ENCODE data around the gene MYH7B. TPM values are rescaled to one million over a fixed set of nuclear protein-coding genes. Genes with fewer than 3 reads are reported as not detected.

MYH7B gene
- total and polyA plus RNA-seq, 8 donors = 0.15 to 1.5 (median 0.59) TPM; not detected in 2

DNA sequence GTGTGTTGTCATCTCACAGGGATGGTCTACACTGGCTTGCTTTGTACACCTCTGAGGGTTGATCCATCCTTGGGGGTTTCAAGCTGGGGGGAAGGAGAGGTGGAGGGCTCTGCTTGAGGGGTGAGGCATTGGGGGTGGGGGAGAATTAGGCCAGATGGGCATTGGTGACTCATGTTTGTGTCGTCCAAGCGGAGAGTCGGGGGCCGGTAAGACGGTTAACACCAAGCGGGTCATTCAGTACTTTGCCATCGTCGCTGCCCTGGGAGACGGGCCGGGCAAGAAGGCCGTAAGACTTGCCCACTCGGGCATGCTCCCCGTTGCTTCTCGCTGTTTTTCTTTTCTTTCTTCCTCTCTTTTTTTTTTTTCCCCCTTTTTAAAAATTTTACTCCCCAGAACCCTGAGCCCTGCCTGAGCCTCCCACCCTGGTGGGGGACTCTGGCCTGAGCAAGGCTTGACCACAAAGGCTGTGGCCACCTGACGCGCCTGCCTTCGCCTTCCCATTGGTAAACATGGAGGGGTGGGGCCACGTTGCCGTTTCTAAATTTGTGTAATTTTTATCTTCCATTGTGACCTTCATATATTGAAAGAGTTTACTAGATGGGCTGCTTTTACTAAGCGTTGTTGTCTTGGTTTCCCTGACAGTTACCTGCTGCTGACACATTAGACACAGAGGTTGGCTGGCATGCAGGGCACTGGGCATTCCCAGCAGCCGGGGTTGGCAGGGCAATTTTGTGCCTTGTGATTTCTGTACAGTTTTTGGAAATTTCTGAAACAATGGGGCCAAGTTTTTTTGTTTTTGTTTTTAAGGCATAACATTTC, 26.8 kb downstream of the MYH7B start:
- no peak for DNase-seq
- intact Hi-C loops (cut with DNase I; ENCODE audit: low total_unique reads) = no loop called here
- no peak for TF ChIP-seq POLR2AphosphoS5 (IDR thresholded peaks at IDR 0.05)
- TF ChIP-seq, protein P1, sequence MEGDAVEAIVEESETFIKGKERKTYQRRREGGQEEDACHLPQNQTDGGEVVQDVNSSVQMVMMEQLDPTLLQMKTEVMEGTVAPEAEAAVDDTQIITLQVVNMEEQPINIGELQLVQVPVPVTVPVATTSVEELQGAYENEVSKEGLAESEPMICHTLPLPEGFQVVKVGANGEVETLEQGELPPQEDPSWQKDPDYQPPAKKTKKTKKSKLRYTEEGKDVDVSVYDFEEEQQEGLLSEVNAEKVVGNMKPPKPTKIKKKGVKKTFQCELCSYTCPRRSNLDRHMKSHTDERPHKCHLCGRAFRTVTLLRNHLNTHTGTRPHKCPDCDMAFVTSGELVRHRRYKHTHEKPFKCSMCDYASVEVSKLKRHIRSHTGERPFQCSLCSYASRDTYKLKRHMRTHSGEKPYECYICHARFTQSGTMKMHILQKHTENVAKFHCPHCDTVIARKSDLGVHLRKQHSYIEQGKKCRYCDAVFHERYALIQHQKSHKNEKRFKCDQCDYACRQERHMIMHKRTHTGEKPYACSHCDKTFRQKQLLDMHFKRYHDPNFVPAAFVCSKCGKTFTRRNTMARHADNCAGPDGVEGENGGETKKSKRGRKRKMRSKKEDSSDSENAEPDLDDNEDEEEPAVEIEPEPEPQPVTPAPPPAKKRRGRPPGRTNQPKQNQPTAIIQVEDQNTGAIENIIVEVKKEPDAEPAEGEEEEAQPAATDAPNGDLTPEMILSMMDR (IDR thresholded peaks at IDR 0.05) = no peak
- TF ChIP-seq EP300 (IDR thresholded peaks at IDR 0.05) = no peak
- no peak for TF ChIP-seq POLR2A (IDR thresholded peaks at IDR 0.05)
- Histone ChIP-seq H3K36me3 (no peaks in the 10 kb centered on the region), H3K9me3 (no peaks in the 10 kb centered on the region), H3K27me3 (peaks cover 0 to 54% (median 0%) of the 10 kb centered on the region in 3 donors), H3K27ac (no peak overlapping the region), H3K4me3 (no peak overlapping the region), H3K4me1 (peaks cover 8 to 22% (median 17%) of the 10 kb centered on the region in 4 donors)
- WGBS, 5 donors = 80 to 84% (median 82%) methylated on average over 15 to 21 of the region's 21 CpGs

DNA sequence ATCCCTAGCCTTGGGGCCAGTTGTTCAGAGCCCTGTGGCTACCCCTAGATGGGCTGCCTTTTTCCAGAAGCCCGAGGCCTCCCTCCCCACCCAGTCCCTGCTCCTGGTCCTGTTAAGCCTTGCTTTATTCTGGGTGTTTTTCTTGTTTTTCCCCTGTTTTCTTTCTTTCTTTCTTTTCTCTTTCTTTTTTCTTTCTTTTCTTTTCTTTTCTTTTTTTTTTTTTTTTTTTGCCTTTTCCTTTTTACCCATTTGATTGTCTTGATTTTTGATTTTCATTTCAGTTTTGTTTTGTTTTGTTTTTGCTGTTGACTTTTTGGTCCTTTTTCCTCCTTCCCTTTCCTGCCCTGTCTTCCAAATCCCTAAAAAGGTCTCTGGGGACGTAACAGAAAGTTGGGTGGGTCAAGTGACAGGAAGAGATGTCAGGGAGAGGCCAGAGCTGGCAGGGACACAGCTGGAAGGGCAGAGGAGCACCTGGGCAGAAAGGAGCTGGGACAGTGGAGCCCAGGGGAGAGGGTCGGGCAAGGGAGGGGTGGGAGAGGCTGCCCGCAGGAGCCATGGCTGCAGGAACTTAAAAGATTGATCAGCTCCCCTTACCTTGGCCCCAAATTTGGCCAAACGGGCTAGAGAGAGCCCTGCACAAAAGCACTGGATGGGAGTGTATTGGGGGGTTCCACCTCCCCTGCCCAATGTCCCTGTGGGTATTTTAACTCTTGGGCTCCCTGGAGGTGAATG, 27.6 kb downstream of the MYH7B start:
- no peak for DNase-seq
- 37 to 55% (median 47%) methylated on average over 5 of the region's 5 CpGs for WGBS, 5 donors
- H3K9me3 ChIP-seq = no peaks in the 10 kb centered on the region
- TF ChIP-seq POLR2A (IDR thresholded peaks at IDR 0.05) (no peak), EP300 (IDR thresholded peaks at IDR 0.05) (no peak), POLR2AphosphoS5 (IDR thresholded peaks at IDR 0.05) (no peak)
- TF ChIP-seq, protein P1 (IDR thresholded peaks at IDR 0.05) = no peak
- H3K36me3 ChIP-seq = no peaks in the 10 kb centered on the region
- peaks cover 8 to 29% (median 24%) of the 10 kb centered on the region in 4 donors for H3K4me1 ChIP-seq
- no peak overlapping the region for H3K4me3 ChIP-seq
- peaks cover 0 to 47% (median 0%) of the 10 kb centered on the region in 3 donors for H3K27me3 ChIP-seq
- H3K27ac ChIP-seq = no peak overlapping the region
- intact Hi-C loops (cut with DNase I; ENCODE audit: low total_unique reads) = no loop called here

DNA sequence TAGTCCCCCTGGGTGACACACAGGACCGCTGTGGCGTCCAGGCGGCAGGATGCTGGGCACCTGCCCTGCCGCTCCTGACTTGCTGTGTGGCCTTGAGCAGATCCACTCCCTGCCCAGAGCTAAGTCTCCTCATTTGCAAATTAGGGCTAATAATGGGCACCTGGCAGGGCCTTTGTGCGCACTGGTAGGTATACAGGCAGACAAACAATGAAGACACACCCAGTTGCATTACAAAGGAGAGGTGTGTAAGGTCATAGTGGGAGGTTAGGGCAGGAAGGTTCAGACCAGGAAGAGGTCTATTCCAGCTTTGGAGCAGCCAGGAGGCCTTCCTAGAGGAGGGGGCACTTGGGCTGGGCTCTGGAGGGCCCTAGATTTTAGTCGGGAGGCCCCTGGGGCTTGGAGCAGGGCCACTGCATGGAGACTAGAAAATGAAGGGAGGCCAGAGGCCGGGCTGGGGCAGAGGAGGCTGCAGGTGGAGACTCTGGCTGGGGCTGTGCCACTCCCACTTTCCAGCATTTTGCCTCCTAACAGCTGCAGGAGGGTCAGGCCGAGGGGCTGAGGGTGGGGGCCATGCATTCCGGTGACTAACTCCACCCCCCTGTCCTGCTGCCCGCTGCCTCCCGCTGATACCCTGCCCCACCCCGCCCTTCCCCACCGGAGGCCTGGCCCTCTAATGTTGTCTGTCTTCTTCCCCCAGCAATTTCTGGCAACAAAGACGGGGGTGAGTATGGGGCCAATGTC, 28.5 kb downstream of the MYH7B start:
- Histone ChIP-seq H3K36me3 (no peaks in the 10 kb centered on the region), H3K27ac (no peak overlapping the region), H3K4me3 (no peak overlapping the region), H3K9me3 (no peaks in the 10 kb centered on the region), H3K27me3 (peaks cover 0 to 46% (median 0%) of the 10 kb centered on the region in 3 donors), H3K4me1 (peaks cover 8 to 35% (median 25%) of the 10 kb centered on the region in 4 donors)
- 22 to 35% (median 29%) methylated on average over 14 of the region's 14 CpGs for WGBS, 5 donors
- DNase-seq = peak in 1 of 2 donors; percentile 55
- intact Hi-C loops (cut with DNase I; ENCODE audit: low total_unique reads) = no loop called here
- TF ChIP-seq EP300 (IDR thresholded peaks at IDR 0.05) (no peak), POLR2A (IDR thresholded peaks at IDR 0.05) (no peak), POLR2AphosphoS5 (IDR thresholded peaks at IDR 0.05) (peak in 1 of 3 donors; percentile 9)
- TF ChIP-seq, protein P1 (IDR thresholded peaks at IDR 0.05) = no peak

DNA sequence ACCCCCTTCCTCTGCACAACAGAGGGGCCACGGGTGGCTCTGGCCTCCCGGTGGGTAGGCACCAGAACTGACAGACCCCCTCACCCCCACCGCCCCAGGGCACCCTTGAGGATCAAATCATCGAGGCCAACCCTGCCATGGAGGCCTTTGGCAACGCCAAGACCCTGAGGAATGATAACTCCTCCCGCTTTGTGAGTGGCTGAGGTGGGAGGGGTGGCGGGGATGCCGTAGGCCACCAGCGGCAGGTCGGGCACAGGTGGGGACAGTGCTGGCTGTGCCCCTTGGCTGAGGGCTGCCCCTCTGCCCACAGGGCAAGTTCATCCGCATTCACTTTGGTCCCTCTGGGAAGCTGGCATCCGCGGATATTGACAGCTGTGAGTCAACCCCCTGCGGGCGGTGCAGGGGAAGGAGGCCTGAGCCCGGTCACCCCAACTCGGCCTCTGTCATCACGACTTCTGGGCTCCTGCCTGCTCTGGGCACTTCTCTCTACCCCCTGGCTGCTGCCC, 29.1 kb downstream of the MYH7B start:
- TF ChIP-seq EP300 (IDR thresholded peaks at IDR 0.05) (no peak), POLR2A (IDR thresholded peaks at IDR 0.05) (no peak), POLR2AphosphoS5 (IDR thresholded peaks at IDR 0.05) (no peak)
- TF ChIP-seq, protein P1 (IDR thresholded peaks at IDR 0.05) = no peak
- Histone ChIP-seq H3K9me3 (no peaks in the 10 kb centered on the region), H3K27ac (no peak overlapping the region), H3K4me3 (no peak overlapping the region), H3K4me1 (peaks cover 8 to 35% (median 25%) of the 10 kb centered on the region in 4 donors), H3K27me3 (peaks cover 0 to 42% (median 0%) of the 10 kb centered on the region in 3 donors), H3K36me3 (no peaks in the 10 kb centered on the region)
- WGBS, 5 donors = 66 to 79% (median 71%) methylated on average over 13 to 18 of the region's 18 CpGs
- intact Hi-C loops (cut with DNase I; ENCODE audit: low total_unique reads) = no loop called here
- no peak for DNase-seq
